IMR-90 (cell line): ENCODE measurements around the gene CRISP2. TPM values are rescaled to one million over a fixed set of nuclear protein-coding genes. Genes with fewer than 3 reads are reported as not detected.

ENCODE experiments used
- ATAC-seq: fragments of 200-7000 bp; cut with Tn5 transposase; 2 replicates; pipeline ENCODE4 v1.9.1; 2020; ENCODE audit warnings: low read depth, mild to moderate bottlenecking, moderate library complexity
- BruUV-seq: library from RNA; stranded (reverse); fragments of 400-500 nt; replicated peaks from 2 replicates; lab custom pipeline; 2021; lab: Mats Ljungman, UMichigan
- CTCF ChIA-PET: fragments of 300-600 bp; formaldehyde crosslinking; extraction: SDS; loops from one replicate; lab custom pipeline; 2021; ENCODE audit warnings: antibody characterized with exemption; lab: Yijun Ruan, JAX
- POLR2A ChIA-PET: fragments of 300-600 bp; sonication (Branson Sonifier 250); formaldehyde crosslinking; loops from one replicate; lab custom pipeline; 2022; ENCODE audit warnings: antibody characterized with exemption; ENCODE audit not compliant: unreplicated experiment; lab: Charles Lee
- DNase-seq: peaks from one replicate; pipeline ENCODE4 v3.0.0; 2013
- H2AFZ ChIP-seq: replicated peaks from 2 replicates; pipeline ENCODE3; 2013; ENCODE audit warnings: low read length, mild to moderate bottlenecking; ENCODE audit not compliant: poor library complexity
- H2AK5ac ChIP-seq: 2 replicates; pipeline ENCODE4 v1.6.1; 2013; ENCODE audit warnings: low read depth, low read length, inconsistent platforms
- H2AK9ac ChIP-seq: replicated peaks from 2 replicates; pipeline ENCODE3; 2013; ENCODE audit warnings: mild to moderate bottlenecking, low read depth, low read length, moderate library complexity; ENCODE audit not compliant: poor library complexity
- H2BK120ac ChIP-seq: 2 replicates; pipeline ENCODE4 v1.6.1; 2013; ENCODE audit warnings: low read depth, low read length, inconsistent platforms
- H2BK15ac ChIP-seq: 3 replicates; pipeline ENCODE4 v1.6.1; 2013; ENCODE audit warnings: low read depth, low read length, inconsistent platforms
- H2BK20ac ChIP-seq: 2 replicates; pipeline ENCODE4 v1.6.1; 2013; ENCODE audit warnings: low read depth, mild to moderate bottlenecking, inconsistent platforms, low read length, moderate library complexity
- H2BK5ac ChIP-seq: 2 replicates; pipeline ENCODE4 v1.6.1; 2013; ENCODE audit warnings: mild to moderate bottlenecking, low read depth, low read length, inconsistent platforms; ENCODE audit not compliant: poor library complexity, severe bottlenecking
- H3K14ac ChIP-seq: replicated peaks from 2 replicates; pipeline ENCODE4 v1.6.1; 2013; ENCODE audit warnings: low read depth, low read length, inconsistent platforms
- H3K18ac ChIP-seq: 2 replicates; pipeline ENCODE4 v1.6.1; 2013; ENCODE audit warnings: low read depth, low read length, control low read depth
- H3K23ac ChIP-seq: 2 replicates; pipeline ENCODE4 v1.6.1; 2013; ENCODE audit warnings: low read depth, low read length, inconsistent platforms
- H3K27ac ChIP-seq: 2 replicates; pipeline ENCODE4 v1.5.1; 2013; ENCODE audit warnings: mild to moderate bottlenecking, control low read depth, low read length; ENCODE audit not compliant: insufficient read depth
- H3K27me3 ChIP-seq: 2 replicates; pipeline ENCODE4 v1.6.1; 2013; ENCODE audit warnings: low read length; ENCODE audit not compliant: control insufficient read depth, insufficient read depth
- H3K36me3 ChIP-seq: 2 replicates; pipeline ENCODE4 v1.6.1; 2013; ENCODE audit warnings: low read length, mixed read lengths; ENCODE audit not compliant: control insufficient read depth, insufficient read depth
- H3K4ac ChIP-seq: 2 replicates; pipeline ENCODE4 v1.6.1; 2013; ENCODE audit warnings: low read depth, low read length, inconsistent platforms
- H3K4me1 ChIP-seq: 2 replicates; pipeline ENCODE4 v1.6.1; 2013; ENCODE audit warnings: low read length, mixed read lengths; ENCODE audit not compliant: control insufficient read depth, insufficient read depth
- H3K4me2 ChIP-seq: 2 replicates; pipeline ENCODE4 v1.6.1; 2013; ENCODE audit warnings: low read depth, mild to moderate bottlenecking, control low read depth, low read length, moderate library complexity
- H3K4me3 ChIP-seq: 2 replicates; pipeline ENCODE4 v1.5.1; 2013; ENCODE audit warnings: low read depth, mild to moderate bottlenecking, control low read depth, low read length, moderate library complexity; ENCODE audit not compliant: insufficient read depth
- H3K56ac ChIP-seq: 2 replicates; pipeline ENCODE4 v1.6.1; 2013; ENCODE audit warnings: low read length, inconsistent platforms; ENCODE audit not compliant: insufficient read depth; ENCODE audit errors: extremely low read depth
- H3K79me1 ChIP-seq, 2 experiments: 2 replicates each; pipeline ENCODE4 v1.6.1; 2013; ENCODE audit warnings: low read length in 2 of 2, inconsistent platforms in 1 of 2, low read depth in 1 of 2
- H3K9ac ChIP-seq: 2 replicates; pipeline ENCODE4 v1.6.1; 2013; ENCODE audit warnings: low read depth, low read length, control low read depth
- H3K9me1 ChIP-seq: 2 replicates; pipeline ENCODE4 v1.6.1; 2013; ENCODE audit warnings: low read length, inconsistent platforms; ENCODE audit not compliant: insufficient read depth
- H3K9me3 ChIP-seq: 2 replicates; pipeline ENCODE4 v1.6.1; 2013; ENCODE audit warnings: low read length; ENCODE audit not compliant: control insufficient read depth, insufficient read depth
- H4K20me1 ChIP-seq: 2 replicates; pipeline ENCODE4 v1.6.1; 2013; ENCODE audit warnings: low read length, inconsistent platforms; ENCODE audit not compliant: insufficient read depth
- H4K5ac ChIP-seq: 2 replicates; pipeline ENCODE4 v1.6.1; 2013; ENCODE audit warnings: mild to moderate bottlenecking, low read depth, low read length, control low read depth
- H4K8ac ChIP-seq, 2 experiments: 2 replicates each; pipeline ENCODE4 v1.6.1; 2013; ENCODE audit warnings: low read depth in 2 of 2, low read length in 2 of 2, control low read depth in 1 of 2, inconsistent platforms in 1 of 2
- H4K91ac ChIP-seq: 2 replicates; pipeline ENCODE4 v1.6.1; 2013; ENCODE audit warnings: low read depth, low read length, inconsistent platforms; ENCODE audit not compliant: insufficient read depth
- BHLHE40 ChIP-seq: fragments of 150-350 bp; IDR thresholded peaks from 2 replicates; pipeline ENCODE4 v1.6.1; 2016; ENCODE audit warnings: mild to moderate bottlenecking, low read depth, low read length
- CHD1 ChIP-seq: IDR thresholded peaks from 2 replicates; pipeline ENCODE4 v1.6.1; 2012; ENCODE audit warnings: low read depth, low read length, improper control_type of control experiment
- CTCF ChIP-seq: conservative IDR thresholded peaks from 2 replicates; pipeline ENCODE4 v1.5.1; 2012; ENCODE audit warnings: mild to moderate bottlenecking, low read depth, low read length, improper control_type of control experiment
- ELK1 ChIP-seq: fragments of 150-350 bp; IDR thresholded peaks from 2 replicates; pipeline ENCODE4 v1.6.1; 2016; ENCODE audit warnings: low read depth, mild to moderate bottlenecking, low read length, moderate library complexity, borderline replicate concordance
- FOS ChIP-seq: fragments of 150-350 bp; IDR thresholded peaks from 2 replicates; pipeline ENCODE4 v1.6.1; 2016; ENCODE audit warnings: low read depth, low read length
- MAFK ChIP-seq: IDR thresholded peaks from 2 replicates; pipeline ENCODE4 v1.6.1; 2012; ENCODE audit warnings: low read depth, low read length, improper control_type of control experiment
- MAZ ChIP-seq: IDR thresholded peaks from 2 replicates; pipeline ENCODE4 v1.6.1; 2012; ENCODE audit warnings: low read depth, mild to moderate bottlenecking, low read length, improper control_type of control experiment, moderate library complexity, borderline replicate concordance
- MXI1 ChIP-seq: IDR thresholded peaks from 2 replicates; pipeline ENCODE4 v1.6.1; 2012; ENCODE audit warnings: low read depth, mild to moderate bottlenecking, low read length, moderate library complexity, borderline replicate concordance
- NFE2L2 ChIP-seq: fragments of 150-350 bp; IDR thresholded peaks from 2 replicates; pipeline ENCODE4 v1.6.1; 2016; ENCODE audit warnings: low read depth, mild to moderate bottlenecking, low read length
- POLR2A ChIP-seq: IDR thresholded peaks from 2 replicates; pipeline ENCODE4 v1.6.1; 2012; ENCODE audit warnings: mild to moderate bottlenecking, low read depth, low read length
- RAD21 ChIP-seq: IDR thresholded peaks from 2 replicates; pipeline ENCODE4 v1.6.1; 2012; ENCODE audit warnings: low read length, improper control_type of control experiment
- RCOR1 ChIP-seq: IDR thresholded peaks from 2 replicates; pipeline ENCODE4 v1.6.1; 2012; ENCODE audit warnings: mild to moderate bottlenecking, low read length, improper control_type of control experiment; ENCODE audit not compliant: insufficient replicate concordance
- RFX5 ChIP-seq: IDR thresholded peaks from 2 replicates; pipeline ENCODE4 v1.8.0; 2012; ENCODE audit warnings: low read depth, mild to moderate bottlenecking, low read length, moderate library complexity
- SMC3 ChIP-seq: fragments of 150-350 bp; IDR thresholded peaks from 2 replicates; pipeline ENCODE4 v1.6.1; 2016; ENCODE audit warnings: low read depth, mild to moderate bottlenecking, antibody characterized with exemption, low read length, moderate library complexity
- USF2 ChIP-seq: fragments of 150-350 bp; IDR thresholded peaks from 2 replicates; pipeline ENCODE4 v1.6.1; 2017; ENCODE audit warnings: mild to moderate bottlenecking, antibody characterized with exemption, low read length, low read depth
- WGBS, 2 experiments: methylation state at CpG; one replicate each; pipeline versions ENCODE4 v1.1.5 to v1.1.7; 2013; ENCODE audit warnings: missing lambda C conversion rate in 2 of 2; ENCODE audit not compliant: insufficient read length in 1 of 2; ENCODE audit errors: extremely low coverage in 2 of 2; 5-methylcytosine and 5-hydroxymethylcytosine counted together
- dilution Hi-C: fragments of 300-500 bp; cut with HindIII; formaldehyde crosslinking; loops from one replicate; pipeline ENCODE4 v1.14.3; 2018; ENCODE audit warnings: low sequenced_read_pairs; ENCODE audit not compliant: unreplicated experiment
- in situ Hi-C: fragments of 300-500 bp; cut with MboI; formaldehyde crosslinking; loops from 3 replicates; pipeline ENCODE4 v1.14.3; 2019; ENCODE audit warnings: low sequenced_read_pairs, inconsistent platforms, mixed read lengths
- intact Hi-C: fragments of 100-400 bp; cut with micrococcal nuclease; formaldehyde crosslinking; loops from 2 replicates; pipeline ENCODE4 v1.10.0; 2022
- polyA plus RNA-seq, 3 experiments: library from polyadenylated mRNA; depleted of rRNA; stranded (reverse); fragments of >200 nt; gene quantifications; 2 replicates each; pipeline ENCODE4 v1.2.3, GENCODE V29; 2012; ENCODE audit warnings: low replicate concordance in 1 of 3
- total RNA-seq: library from RNA; depleted of rRNA; stranded (reverse); fragments of >200 nt; gene quantifications from 2 replicates; pipeline ENCODE4 v1.2.3, GENCODE V29; 2012

The CRISP2 gene
- total and polyA plus RNA-seq, 2 of the 4 experiments (the other 2 are of a cell fraction): not detected

GRCh38 chr6:49720372-49720771, 7.0 kb upstream of the CRISP2 start:
- no peak overlapping the region for H2BK5ac ChIP-seq
- no peak overlapping the region for H2AK9ac ChIP-seq
- no peak for TF ChIP-seq POLR2A
- no peak for TF ChIP-seq RFX5
- no peak for TF ChIP-seq USF2
- TF ChIP-seq NFE2L2: no peak
- no peak for TF ChIP-seq ELK1
- no peak for TF ChIP-seq MXI1
- TF ChIP-seq CHD1: no peak
- TF ChIP-seq RCOR1: no peak
- no peak for TF ChIP-seq RAD21
- TF ChIP-seq MAFK: no peak
- no peak for TF ChIP-seq MAZ
- no peak for TF ChIP-seq FOS
- no peak for TF ChIP-seq CTCF
- TF ChIP-seq BHLHE40: no peak
- TF ChIP-seq SMC3: no peak
- H3K4me1 ChIP-seq: no peaks in the 10 kb centered on the region
- POLR2A ChIA-PET: no interaction called here
- H2BK20ac ChIP-seq: no peak overlapping the region
- H3K27ac ChIP-seq: no peak overlapping the region
- no peaks in the 10 kb centered on the region for H3K79me1 ChIP-seq
- no peak overlapping the region for H2BK120ac ChIP-seq
- no peaks in the 10 kb centered on the region for H4K20me1 ChIP-seq
- in situ Hi-C loops (no loop called here), intact Hi-C loops (no loop called here), dilution Hi-C loops (no loop called here)
- no peak overlapping the region for H4K91ac ChIP-seq
- H2AK5ac ChIP-seq: no peak overlapping the region
- H4K8ac ChIP-seq: no peak overlapping the region
- no peak overlapping the region for H3K18ac ChIP-seq
- H3K23ac ChIP-seq: no peak overlapping the region
- H3K36me3 ChIP-seq: no peaks in the 10 kb centered on the region
- no peak overlapping the region for H3K14ac ChIP-seq
- H3K4ac ChIP-seq: no peak overlapping the region
- no peak overlapping the region for H3K4me2 ChIP-seq
- DNase-seq (no peak), ATAC-seq (no peak)
- WGBS, 2 experiments: no CpG with 5 or more reads among the region's 7 CpGs
- H2BK15ac ChIP-seq: no peak overlapping the region
- no peaks in the 10 kb centered on the region for H3K9me1 ChIP-seq
- H2AFZ ChIP-seq: no peak overlapping the region
- H3K9ac ChIP-seq: no peak overlapping the region
- H3K56ac ChIP-seq: no peak overlapping the region
- no TSS peak for BruUV-seq
- H3K4me3 ChIP-seq: no peak overlapping the region
- H3K27me3 ChIP-seq: no peaks in the 10 kb centered on the region
- CTCF ChIA-PET: no interaction called here
- no peaks in the 10 kb centered on the region for H3K9me3 ChIP-seq
- H4K5ac ChIP-seq: no peak overlapping the region
